Fibroblast of the aortic adventitia (primary cell): ENCODE results near the gene FRMD4A. TPM values are rescaled to one million over a fixed set of nuclear protein-coding genes. Genes with fewer than 3 reads are reported as not detected.
A peak's percentile ranks its signal among the peaks of the same experiment; 100 is the strongest.

Source experiments
- DNase-seq: peaks from one replicate; pipeline ENCODE4 v3.0.0-alpha.2; 2010; ENCODE audit warnings: low read depth
- H3K4me3 ChIP-seq: 2 replicates; pipeline ENCODE4 v1.5.1; 2011; ENCODE audit warnings: low read depth, mild to moderate bottlenecking, control low read depth, low read length, moderate library complexity
- CTCF ChIP-seq: IDR thresholded peaks from 2 replicates; pipeline ENCODE4 v1.5.1; 2011; ENCODE audit warnings: mild to moderate bottlenecking, low read length, control low read depth, inconsistent platforms; ENCODE audit not compliant: insufficient read depth
- total RNA-seq: library from RNA; depleted of rRNA; stranded (reverse); fragments of >200 nt; gene quantifications from 2 replicates; pipeline ENCODE4 v1.2.3, GENCODE V29; 2012; ENCODE audit warnings: low replicate concordance

Gene FRMD4A
- total RNA-seq, 1 donor = 42.4 TPM

- no peak for DNase-seq
- TF ChIP-seq CTCF = no peak
- no peak overlapping the region for H3K4me3 ChIP-seq
Observed at GRCh38 chr10:13630231-13630630, 700.5 kb downstream of the FRMD4A start.

- no peak overlapping the region for H3K4me3 ChIP-seq
- peak; percentile 15 for DNase-seq
- no peak for TF ChIP-seq CTCF
Observed at GRCh38 chr10:13629116-13629515, 701.6 kb downstream of the FRMD4A start.

- no peak for DNase-seq
- no peak overlapping the region for H3K4me3 ChIP-seq
- no peak for TF ChIP-seq CTCF
Observed at GRCh38 chr10:13628661-13629060, 702.1 kb downstream of the FRMD4A start.

- no peak for TF ChIP-seq CTCF
- DNase-seq = peak; percentile 31
- H3K4me3 ChIP-seq = no peak overlapping the region
Observed at GRCh38 chr10:13627459-13628310, 703.0 kb downstream of the FRMD4A start.

- no peak for DNase-seq
- TF ChIP-seq CTCF = no peak
Observed at GRCh38 chr10:13624630-13625029, 706.1 kb downstream of the FRMD4A start.

GRCh38 chr10:13621931-13622330 is 708.8 kb downstream of the FRMD4A start:
- no peak for TF ChIP-seq CTCF
- H3K4me3 ChIP-seq = no peak overlapping the region
- DNase-seq = no peak

More at GRCh38 chr10:13624630-13625029, 706.1 kb downstream of the FRMD4A start:
- no peak overlapping the region for H3K4me3 ChIP-seq
